A549 treated with GW870086 at 1 μM for 4 hours (cell line): ENCODE data around the gene LCE3C. TPM values are rescaled to one million over a fixed set of nuclear protein-coding genes. Genes with fewer than 3 reads are reported as not detected.

Source experiments
- total RNA-seq: library from RNA; stranded (reverse); fragments of 200-300 nt; extraction: Qiagen RNA extraction; gene quantifications from 5 replicates; pipeline ENCODE4 v1.2.3, GENCODE V29; 2022; ENCODE audit warnings: low read depth

LCE3C gene, protein sequence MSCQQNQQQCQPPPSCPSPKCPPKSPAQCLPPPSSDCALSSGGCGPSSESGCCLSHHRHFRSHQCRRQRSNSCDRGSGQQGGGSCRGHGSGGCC
- total RNA-seq = not detected in 5 replicates

GRCh38 chr1:152599934-152600333, at the start of gene LCE3C:
Gene LCE3C, plus strand, starts transcription at chr1:152600234. Its CDS starts 498 bp downstream, at chr1:152600732.

DNA sequence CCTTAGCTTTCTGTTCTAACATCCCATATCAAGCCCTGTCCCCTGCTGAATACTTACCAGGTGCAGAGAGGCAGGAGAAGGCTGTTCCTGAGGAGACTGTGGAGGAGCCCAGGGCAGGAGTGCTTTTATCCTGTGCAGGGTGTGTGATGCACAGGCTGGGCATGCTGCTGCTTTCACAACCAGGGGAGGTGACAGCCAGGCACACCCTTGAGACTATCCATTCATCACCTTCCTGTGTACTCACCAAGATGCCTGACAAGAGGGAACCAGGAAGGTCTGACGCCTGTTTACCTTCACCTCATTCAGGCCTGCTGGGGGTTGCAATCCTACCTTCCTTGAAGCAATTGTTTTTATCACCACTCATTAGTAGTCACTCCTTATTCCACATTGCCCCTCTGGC, 33.4 kb upstream of the LCE3C start, which contains the start of gene LCE3E:
Gene LCE3E, minus strand, starts transcription at position 100 of the 400 bp plus-strand sequence. CDS start 572 bp downstream, outside the sequence.

GRCh38 chr1:152580433-152580832, 19.6 kb upstream of the LCE3C start, which contains the start of gene LCE3D:
Gene LCE3D, minus strand, starts transcription at chr1:152580516. Its CDS starts 580 bp downstream, at chr1:152579936.

GRCh38 chr1:152613511-152613910, 13.5 kb downstream of the LCE3C start, which contains the start of gene LCE3B:
Gene LCE3B, plus strand, starts transcription at chr1:152613811. Its CDS starts 0 bp downstream, at chr1:152613811.

GRCh38 chr1:152622803-152623202, 22.8 kb downstream of the LCE3C start, which contains the start of gene LCE3A:
Gene LCE3A, minus strand, starts transcription at chr1:152623103. Its CDS starts 0 bp downstream, at chr1:152623103.

Other genes starting within 250 kb of the LCE3C start
- not detected in 5 replicates for gene FLG2, start 240.2 kb upstream of the LCE3C start, total RNA-seq
- not detected in 5 replicates for gene CRNN, start 186.0 kb upstream of the LCE3C start, total RNA-seq
- gene LCE5A, start 89.4 kb upstream of the LCE3C start, total RNA-seq = not detected in 5 replicates
- gene CRCT1, start 85.8 kb upstream of the LCE3C start, total RNA-seq = 0.40 to 1.1 TPM (median 0.73 TPM) in 4 of 5 replicates, not detected in the other
- gene LCE3E, start 33.5 kb upstream of the LCE3C start, total RNA-seq = 0.51 TPM in 1 of 5 replicates, not detected in the others
- 1.6 to 2.7 TPM (median 2.4 TPM) in 5 replicates for gene LCE3D, start 19.7 kb upstream of the LCE3C start, total RNA-seq
- not detected in 5 replicates for gene LCE3B, start 13.6 kb downstream of the LCE3C start, total RNA-seq
- not detected in 5 replicates for gene LCE3A, start 22.9 kb downstream of the LCE3C start, total RNA-seq
- not detected in 5 replicates for gene LCE2D, start 63.1 kb downstream of the LCE3C start, total RNA-seq
- not detected in 5 replicates for gene LCE2C, start 75.0 kb downstream of the LCE3C start, total RNA-seq
- gene LCE2B, start 85.9 kb downstream of the LCE3C start, total RNA-seq = not detected in 5 replicates
- gene LCE2A, start 98.1 kb downstream of the LCE3C start, total RNA-seq = not detected in 5 replicates
- not detected in 5 replicates for gene LCE4A, start 107.9 kb downstream of the LCE3C start, total RNA-seq
- 0.07 TPM in 1 of 5 replicates, not detected in the others for gene KPRP, start 157.8 kb downstream of the LCE3C start, total RNA-seq
- not detected in 5 replicates for gene LCE1F, start 174.9 kb downstream of the LCE3C start, total RNA-seq
- 0.10 to 0.21 TPM in 2 of 5 replicates, not detected in the others for gene LCE1E, start 186.0 kb downstream of the LCE3C start, total RNA-seq
- not detected in 5 replicates for gene LCE1D, start 196.5 kb downstream of the LCE3C start, total RNA-seq
- not detected in 5 replicates for gene LCE1C, start 206.4 kb downstream of the LCE3C start, total RNA-seq
- not detected in 5 replicates for gene LCE1B, start 211.7 kb downstream of the LCE3C start, total RNA-seq
- not detected in 5 replicates for gene LCE1A, start 227.2 kb downstream of the LCE3C start, total RNA-seq
- not detected in 5 replicates for gene LCE6A, start 242.6 kb downstream of the LCE3C start, total RNA-seq